Psoas muscle (tissue), 8 donors: ENCODE measurements around the gene QDPR. TPM values are rescaled to one million over a fixed set of nuclear protein-coding genes. Genes with fewer than 3 reads are reported as not detected.

Source experiments
- ATAC-seq, 4 donors: fragments of 200-7000 bp; cut with Tn5 transposase; one replicate each; pipeline ENCODE4 v1.9.1; 2020; ENCODE audit warnings: moderate library complexity in 3 of 4, mild to moderate bottlenecking in 2 of 4
- DNase-seq, 2 donors: peaks; one replicate each; pipeline ENCODE4 v3.0.0-alpha.2; 2020
- H3K27ac ChIP-seq: fragments of 200-600 bp; one replicate; pipeline ENCODE4 v1.8.0; 2022
- H3K27me3 ChIP-seq, 3 donors: fragments of 200-600 bp in 1 of 3; one replicate each; pipeline versions ENCODE4 v1.6.1 to v1.8.0; 2013 to 2022; ENCODE audit warnings: low read length in 2 of 3, mild to moderate bottlenecking in 2 of 3, moderate library complexity in 1 of 3; ENCODE audit not compliant: insufficient read depth in 3 of 3
- H3K36me3 ChIP-seq, 2 donors: fragments of 200-600 bp in 1 of 2; one replicate each; pipeline versions ENCODE4 v1.6.1 to v1.8.0; 2013 to 2022; ENCODE audit warnings: low read depth in 1 of 2, mild to moderate bottlenecking in 1 of 2, moderate library complexity in 1 of 2; ENCODE audit not compliant: insufficient read depth in 1 of 2
- H3K4me1 ChIP-seq: fragments of 200-600 bp; one replicate; pipeline ENCODE4 v1.8.0; 2022
- H3K4me3 ChIP-seq: fragments of 200-600 bp; one replicate; pipeline ENCODE4 v1.8.0; 2022; ENCODE audit warnings: mild to moderate bottlenecking
- H3K9me3 ChIP-seq: fragments of 200-600 bp; one replicate; pipeline ENCODE4 v1.8.0; 2022
- WGBS, 3 donors: extraction: QIAGEN DNeasy Blood & Tissue Kit; methylation state at CpG; one replicate each; pipeline versions ENCODE4 v1.1.6 to v1.1.7; 2013; 5-methylcytosine and 5-hydroxymethylcytosine counted together
- intact Hi-C, 2 donors: fragments of 100-400 bp; cut with DNase I; formaldehyde crosslinking; loops; one replicate each; pipeline versions ENCODE4 v1.11.0 to v1.14.2; 2022
- polyA plus RNA-seq, 3 donors: library from polyadenylated mRNA; stranded (reverse); fragments of 200-250 nt; gene quantifications; one replicate each; pipeline ENCODE4 v1.2.3, GENCODE V29; 2013
- total RNA-seq, 4 donors: library from RNA; stranded (reverse); fragmentation: NEBNext Ultra II Directional in 2 of 4; extraction: Animal tissue kit (Norgen Biotek cat#: 25700) in 2 of 4; gene quantifications; one replicate each; pipeline versions ENCODE4 v1.2.1 to v1.2.4, GENCODE V29; 2021 to 2023
- TF ChIP-seq, protein P1 (sequence below): fragments of 200-600 bp; IDR thresholded peaks from one replicate; pipeline ENCODE4 v1.8.0; 2022; ENCODE audit warnings: antibody characterized with exemption
- donor health status: healthy with polysubstance abuse.
- donor health status: DM: no; HTN: no; CAD: no; lungs with moderate emphysema.
- donor health status: Bipolar disorder and iron deficiency.
- donor health status: healthy.
- donor health status: DM: yes; HTN: yes; CAD: no.
- donor health status: DM: no; HTN: no; CAD: no.
- donor health status: DM: no; HTN: no; CAD: no.
- donor health status: DM: yes; HTN: yes; CAD: no.

QDPR gene
- total and polyA plus RNA-seq, 7 donors: 17.6 to 53.2 (median 39.2) TPM

DNA sequence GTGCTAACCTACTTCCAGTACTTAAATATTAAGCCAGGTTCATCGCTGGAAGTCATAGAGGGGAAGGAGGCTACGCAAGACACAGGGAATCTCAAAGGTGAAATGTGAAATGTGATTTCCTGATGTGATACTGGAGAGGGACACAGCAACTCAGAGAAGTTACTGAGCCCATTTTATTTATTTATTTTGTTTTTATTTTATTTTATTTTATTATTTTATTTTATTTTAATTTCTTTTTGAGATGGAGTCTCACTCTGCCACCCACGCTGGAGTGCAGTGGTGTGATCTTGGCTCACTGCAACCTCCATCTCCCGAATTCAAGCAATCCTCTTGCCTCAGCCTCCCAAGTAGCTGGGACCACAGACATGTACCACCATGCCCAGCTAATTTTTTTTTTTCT, 22.8 kb upstream of the QDPR start:
- H3K27me3 ChIP-seq: no peaks in the 10 kb centered on the region
- no peak for DNase-seq
- intact Hi-C loops: no loop called here
- no peaks in the 10 kb centered on the region for H3K4me1 ChIP-seq
- 94 to 97% (median 96%) methylated on average over 4 of the region's 4 CpGs for WGBS, 3 donors
- no peak overlapping the region for H3K27ac ChIP-seq
- TF ChIP-seq, protein P1, sequence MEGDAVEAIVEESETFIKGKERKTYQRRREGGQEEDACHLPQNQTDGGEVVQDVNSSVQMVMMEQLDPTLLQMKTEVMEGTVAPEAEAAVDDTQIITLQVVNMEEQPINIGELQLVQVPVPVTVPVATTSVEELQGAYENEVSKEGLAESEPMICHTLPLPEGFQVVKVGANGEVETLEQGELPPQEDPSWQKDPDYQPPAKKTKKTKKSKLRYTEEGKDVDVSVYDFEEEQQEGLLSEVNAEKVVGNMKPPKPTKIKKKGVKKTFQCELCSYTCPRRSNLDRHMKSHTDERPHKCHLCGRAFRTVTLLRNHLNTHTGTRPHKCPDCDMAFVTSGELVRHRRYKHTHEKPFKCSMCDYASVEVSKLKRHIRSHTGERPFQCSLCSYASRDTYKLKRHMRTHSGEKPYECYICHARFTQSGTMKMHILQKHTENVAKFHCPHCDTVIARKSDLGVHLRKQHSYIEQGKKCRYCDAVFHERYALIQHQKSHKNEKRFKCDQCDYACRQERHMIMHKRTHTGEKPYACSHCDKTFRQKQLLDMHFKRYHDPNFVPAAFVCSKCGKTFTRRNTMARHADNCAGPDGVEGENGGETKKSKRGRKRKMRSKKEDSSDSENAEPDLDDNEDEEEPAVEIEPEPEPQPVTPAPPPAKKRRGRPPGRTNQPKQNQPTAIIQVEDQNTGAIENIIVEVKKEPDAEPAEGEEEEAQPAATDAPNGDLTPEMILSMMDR: no peak
- H3K4me3 ChIP-seq: no peak overlapping the region
- no peak for ATAC-seq
- no peaks in the 10 kb centered on the region for H3K36me3 ChIP-seq
- H3K9me3 ChIP-seq: no peaks in the 10 kb centered on the region

DNA sequence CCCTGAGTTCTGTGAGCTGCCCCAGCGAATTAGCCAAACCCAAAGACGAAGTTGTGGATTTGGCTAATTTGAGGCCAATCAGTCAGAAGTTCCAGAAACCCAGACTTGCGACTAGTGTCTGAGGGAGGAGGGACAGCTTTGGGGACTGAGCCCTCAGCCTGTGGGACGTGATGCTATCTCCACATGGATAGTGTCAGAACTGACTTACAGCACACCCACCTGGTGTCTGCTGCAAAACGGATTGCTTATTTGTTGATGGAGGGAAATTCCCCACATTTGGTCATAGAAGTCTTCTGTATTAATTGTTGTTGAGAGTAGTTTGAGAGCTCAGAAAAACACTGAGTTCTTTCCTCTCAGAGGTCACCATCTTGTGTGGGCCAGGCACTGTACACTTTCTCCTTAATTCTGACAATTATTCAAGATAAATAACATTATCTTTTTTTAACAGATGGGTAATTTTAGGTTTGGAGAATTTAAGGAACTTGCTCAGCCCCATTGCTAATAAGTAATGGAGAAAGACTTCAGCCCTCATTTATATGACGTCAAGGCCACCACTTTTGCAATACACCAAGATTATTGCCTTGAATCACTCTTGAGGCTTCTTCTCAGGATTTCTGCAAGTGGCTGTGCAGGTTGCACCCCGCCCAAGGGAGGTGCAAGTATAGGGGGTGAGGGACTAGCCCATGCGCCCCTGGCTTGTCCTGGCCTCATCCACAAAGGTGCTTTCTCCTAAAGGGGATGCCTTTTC, 19.8 kb upstream of the QDPR start:
- no peaks in the 10 kb centered on the region for H3K9me3 ChIP-seq
- ATAC-seq (no peak), DNase-seq (no peak)
- H3K27ac ChIP-seq: no peak overlapping the region
- no peak overlapping the region for H3K4me3 ChIP-seq
- no peaks in the 10 kb centered on the region for H3K36me3 ChIP-seq
- intact Hi-C loops: no loop called here
- 67 to 78% (median 68%) methylated on average over 8 of the region's 8 CpGs for WGBS, 3 donors
- no peaks in the 10 kb centered on the region for H3K27me3 ChIP-seq
- TF ChIP-seq, protein P1: no peak
- H3K4me1 ChIP-seq: no peaks in the 10 kb centered on the region

DNA sequence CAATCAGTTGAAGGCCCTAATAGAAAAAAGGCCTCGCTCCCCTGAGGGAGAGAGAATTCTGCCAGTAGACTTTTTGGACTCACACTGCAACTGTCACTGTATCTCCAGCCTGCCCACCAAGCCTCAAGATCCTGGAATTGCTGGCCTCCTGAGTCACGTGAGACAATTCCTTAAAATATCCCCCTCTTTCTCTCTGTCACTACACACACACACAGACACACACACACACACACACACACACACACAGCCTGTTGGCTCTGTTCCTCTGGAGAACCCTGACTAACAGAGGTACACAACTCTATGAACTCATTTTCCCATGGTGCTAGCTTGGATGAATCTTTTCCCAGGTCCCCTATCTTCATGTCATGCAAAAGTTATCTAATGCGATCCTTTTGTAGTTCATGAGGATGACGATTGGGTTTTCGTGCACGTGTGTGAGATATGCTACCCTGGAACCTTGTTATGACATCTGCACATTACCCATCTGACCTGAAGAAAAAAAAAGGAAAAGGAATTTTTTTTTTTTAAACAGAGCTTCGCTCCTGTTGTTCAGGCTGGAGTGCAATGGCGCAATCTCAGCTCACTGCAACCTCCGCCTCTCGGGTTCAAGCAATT, 16.8 kb upstream of the QDPR start:
- H3K27ac ChIP-seq: no peak overlapping the region
- DNase-seq (no peak), ATAC-seq (no peak)
- H3K36me3 ChIP-seq: no peaks in the 10 kb centered on the region
- no peaks in the 10 kb centered on the region for H3K27me3 ChIP-seq
- intact Hi-C loops: no loop called here
- no peak overlapping the region for H3K4me3 ChIP-seq
- TF ChIP-seq, protein P1: no peak
- H3K9me3 ChIP-seq: no peaks in the 10 kb centered on the region
- no peaks in the 10 kb centered on the region for H3K4me1 ChIP-seq
- 81 to 83% (median 81%) methylated on average over 10 of the region's 10 CpGs for WGBS, 3 donors

DNA sequence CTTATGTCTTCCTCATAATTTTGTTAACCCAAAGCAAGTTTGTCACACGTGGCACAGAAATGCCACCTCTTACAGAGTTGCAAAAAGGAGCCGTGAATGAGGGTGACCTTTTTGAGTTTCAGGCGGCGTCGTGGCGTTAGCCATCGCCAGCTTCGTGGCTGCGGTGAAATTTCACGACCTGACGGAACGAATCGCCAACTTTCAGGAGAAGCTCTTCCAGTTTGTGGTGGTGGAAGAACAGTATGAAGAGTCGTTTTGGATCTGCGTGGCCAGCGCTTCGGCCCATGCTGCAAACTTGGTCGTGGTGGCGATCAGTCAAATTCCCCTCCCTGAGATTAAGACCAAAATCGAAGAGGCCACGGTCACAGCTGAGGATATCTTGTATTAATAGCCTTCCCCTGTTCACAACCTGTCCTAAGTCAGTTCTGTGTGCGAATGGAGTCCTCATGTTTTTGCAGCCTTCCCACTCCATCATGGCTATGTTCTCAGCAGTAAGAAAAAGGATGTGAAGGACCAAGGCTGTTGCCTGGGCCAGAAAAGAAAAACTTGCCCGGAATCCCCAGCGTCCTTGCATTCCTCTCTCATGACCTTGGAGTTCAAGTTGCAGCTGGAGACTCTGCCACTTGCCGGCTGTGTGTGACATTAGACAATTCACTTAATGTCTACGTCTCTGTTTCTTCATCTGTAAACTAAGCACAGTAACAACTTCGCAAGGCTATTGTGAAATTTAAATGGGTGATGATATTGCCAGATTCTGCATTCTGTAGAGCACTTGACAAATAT, 15.0 kb upstream of the QDPR start:
- DNase-seq (no peak), ATAC-seq (no peak)
- H3K36me3 ChIP-seq: no peaks in the 10 kb centered on the region
- TF ChIP-seq, protein P1: no peak
- WGBS, 3 donors: 73 to 75% (median 74%) methylated on average over 27 of the region's 27 CpGs
- no peaks in the 10 kb centered on the region for H3K4me1 ChIP-seq
- no peaks in the 10 kb centered on the region for H3K27me3 ChIP-seq
- intact Hi-C loops: no loop called here
- H3K4me3 ChIP-seq: no peak overlapping the region
- no peaks in the 10 kb centered on the region for H3K9me3 ChIP-seq
- H3K27ac ChIP-seq: no peak overlapping the region
